HL-60/S4 treated with retinoic acid at 250 ng/mL for 4 days and 3 days (cell line): Measurements from ENCODE around the gene APBA1.
"Not testable (repeated sequence)": the region's sequence is repeated elsewhere in the genome, so short reads cannot be mapped to it uniquely, and the experiment has no call there.

Experiments
- in situ Hi-C: fragments of 300-500 bp; cut with MboI; formaldehyde crosslinking; loops from 2 replicates; pipeline ENCODE4 v1.7.0; 2022; ENCODE audit warnings: low sequenced_read_pairs

The APBA1 gene

DNA sequence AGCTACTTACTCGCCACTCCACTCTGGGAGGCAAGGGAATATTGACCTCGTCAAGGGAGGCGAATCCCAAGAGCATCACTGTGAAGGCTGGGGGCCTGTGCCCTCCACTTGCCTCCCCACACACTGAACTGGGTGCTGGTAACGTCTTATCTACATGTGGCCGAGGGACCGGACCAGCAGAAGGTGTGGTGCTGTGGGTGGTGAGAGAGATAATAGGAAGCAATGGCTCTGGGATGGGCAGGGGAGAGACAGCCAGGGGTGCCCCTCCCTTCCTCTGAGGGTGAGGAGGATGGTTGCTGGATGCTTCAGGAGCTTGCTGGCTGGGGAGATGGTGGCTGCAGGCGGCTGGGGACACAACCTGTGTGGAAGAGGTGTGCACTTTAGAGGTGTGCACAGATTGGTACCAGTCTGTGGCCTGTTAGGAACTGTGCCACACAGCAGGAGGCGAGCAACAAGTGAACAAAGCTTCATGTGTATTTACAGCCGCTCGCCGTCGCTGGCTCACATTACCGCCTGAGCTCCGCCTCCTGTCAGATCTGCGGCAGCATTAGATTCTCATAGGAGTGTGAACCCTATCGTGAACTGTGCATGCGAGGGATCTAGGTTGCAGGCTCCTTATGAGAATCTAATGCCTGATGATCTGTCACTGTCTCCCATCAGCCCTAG is 246.9 kb downstream of the APBA1 start:
- in situ Hi-C loops: loop anchor here (25.0 kb wide), 1 partner anchor 487 kb away; no protein-coding TSS in a partner anchor

DNA sequence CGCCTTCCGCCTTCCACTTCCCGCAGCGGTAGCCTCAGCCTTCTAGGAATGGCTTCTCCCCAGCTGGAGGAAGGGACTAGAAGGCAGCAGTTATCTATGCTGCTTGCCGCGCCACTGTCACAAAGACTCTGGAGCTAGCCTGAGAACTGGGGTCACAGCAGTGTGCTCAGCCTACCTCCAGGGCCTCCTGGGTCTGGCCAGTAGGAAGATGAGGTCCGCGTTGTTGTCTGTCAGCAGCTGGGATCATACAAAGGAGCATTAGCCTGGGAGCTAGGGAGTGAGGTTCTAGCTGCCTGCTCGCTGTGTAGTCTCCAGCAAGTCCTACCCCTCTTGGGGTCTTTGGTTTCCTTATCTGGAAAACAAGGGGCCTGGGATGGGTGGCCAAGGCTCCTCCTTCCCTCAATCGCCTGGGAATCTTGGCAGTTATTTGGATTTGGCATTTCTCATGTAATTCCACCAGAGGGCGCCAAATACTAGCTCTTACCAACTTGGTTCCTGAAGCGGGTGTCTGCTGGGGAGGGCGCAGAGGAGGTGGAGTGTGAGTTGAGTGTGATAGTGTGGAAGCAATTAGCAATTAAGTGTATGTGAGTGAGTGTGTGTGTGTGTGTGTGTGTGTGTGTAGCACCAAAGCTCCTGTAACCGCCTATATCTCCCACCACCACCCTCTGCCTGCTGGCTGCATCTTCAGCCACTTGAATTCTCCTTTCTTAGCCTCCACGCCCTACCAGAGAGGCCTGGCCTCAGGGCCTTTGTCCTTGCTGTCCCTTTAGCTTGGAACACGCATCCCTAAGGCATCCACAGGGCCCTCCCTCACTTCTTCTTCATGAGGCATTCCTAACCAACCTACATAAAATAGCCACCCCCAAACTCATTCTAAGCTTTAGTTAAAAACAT is 250.0 kb downstream of the APBA1 start:
- in situ Hi-C loops: no loop called here

DNA sequence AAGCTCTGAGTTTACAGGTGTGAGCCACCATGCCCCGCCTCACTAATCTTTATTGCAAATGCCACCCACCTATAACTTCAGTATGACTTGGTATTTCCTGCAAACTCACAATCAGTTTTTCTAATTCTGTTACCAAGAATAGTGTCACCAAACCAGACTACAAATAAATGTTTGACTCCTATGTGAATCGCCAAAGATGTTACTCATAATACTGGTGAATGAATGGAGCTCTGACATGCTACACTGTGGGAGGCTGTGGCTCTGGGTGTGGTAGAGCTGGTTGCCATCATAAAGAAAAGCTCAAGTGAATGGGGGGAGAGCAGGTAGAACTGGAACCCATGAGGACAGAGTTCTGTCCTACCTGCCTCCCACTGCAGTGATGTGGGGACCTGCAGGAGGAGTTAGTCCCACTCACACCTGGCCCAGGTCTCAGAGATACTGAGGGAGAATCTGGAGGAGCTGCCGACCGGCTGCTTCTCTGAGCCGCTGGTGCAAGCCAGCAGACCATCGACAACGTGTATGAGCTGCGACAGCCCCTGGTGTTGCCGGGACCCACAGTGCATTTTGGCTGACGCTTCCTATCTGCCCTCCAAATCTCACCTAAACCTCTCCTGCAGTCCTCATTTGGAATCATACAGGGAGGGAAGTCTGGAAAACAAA is 251.4 kb downstream of the APBA1 start:
- in situ Hi-C loops: no loop called here

DNA sequence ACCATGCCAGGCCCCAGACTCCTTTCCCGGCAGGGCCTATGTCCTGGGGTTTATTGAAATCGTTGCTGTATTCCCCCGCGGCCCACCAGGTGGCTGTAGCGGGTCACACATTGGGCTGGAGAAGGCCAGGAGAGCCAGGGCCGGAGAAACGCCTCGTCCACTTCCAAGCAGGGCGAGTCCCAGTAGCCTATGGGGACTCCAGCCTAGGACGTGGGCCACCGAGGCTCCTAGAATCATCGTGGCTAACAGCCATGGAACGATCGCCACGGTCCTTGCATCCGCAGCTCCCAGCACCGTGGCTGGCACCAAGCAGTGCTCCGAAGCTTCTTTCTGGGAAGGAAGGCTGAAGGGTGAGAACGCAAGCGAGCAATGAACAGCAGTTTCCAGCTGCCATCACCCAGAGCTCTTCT is 259.4 kb downstream of the APBA1 start:
- in situ Hi-C loops: no loop called here

DNA sequence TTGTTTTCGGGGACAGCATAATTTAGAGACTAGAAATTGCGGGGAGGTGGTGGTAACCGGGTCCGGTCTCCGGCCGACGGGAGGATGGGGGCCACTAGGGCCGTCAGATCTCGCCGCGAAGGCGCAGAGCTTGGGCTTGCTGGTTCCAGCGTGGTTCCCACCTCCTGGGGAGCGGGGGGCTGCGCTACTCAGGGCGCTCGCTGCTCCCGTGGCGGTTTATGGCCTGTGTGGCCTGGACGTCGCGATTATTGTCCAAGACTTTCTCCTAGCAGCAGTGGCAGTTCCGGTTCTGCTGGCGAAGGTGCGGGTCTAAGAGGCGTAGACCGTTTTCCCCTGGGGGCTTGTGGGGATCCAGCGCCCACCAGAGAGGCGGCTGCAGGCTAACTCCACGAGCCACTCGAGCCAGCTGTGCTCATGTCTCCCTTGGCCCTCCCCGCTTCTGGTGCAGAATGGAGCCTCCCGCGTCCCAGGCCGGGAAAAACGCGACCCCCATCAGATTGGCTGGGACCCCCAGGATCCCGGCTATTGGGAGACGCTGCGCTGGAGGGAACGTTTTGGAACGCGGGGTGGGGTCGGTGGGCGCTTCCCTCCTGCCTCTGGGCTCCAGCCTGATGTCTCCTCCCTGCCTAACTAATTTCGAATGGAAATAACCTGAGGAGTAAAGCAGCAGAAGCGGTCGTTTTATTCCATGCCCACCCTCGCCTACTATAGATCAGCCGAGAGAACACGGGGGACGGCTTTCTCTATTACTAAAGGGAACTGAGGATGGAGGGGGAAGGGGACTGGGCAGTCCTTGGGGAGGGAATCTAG is 260.0 kb downstream of the APBA1 start:
- in situ Hi-C loops: no loop called here

DNA sequence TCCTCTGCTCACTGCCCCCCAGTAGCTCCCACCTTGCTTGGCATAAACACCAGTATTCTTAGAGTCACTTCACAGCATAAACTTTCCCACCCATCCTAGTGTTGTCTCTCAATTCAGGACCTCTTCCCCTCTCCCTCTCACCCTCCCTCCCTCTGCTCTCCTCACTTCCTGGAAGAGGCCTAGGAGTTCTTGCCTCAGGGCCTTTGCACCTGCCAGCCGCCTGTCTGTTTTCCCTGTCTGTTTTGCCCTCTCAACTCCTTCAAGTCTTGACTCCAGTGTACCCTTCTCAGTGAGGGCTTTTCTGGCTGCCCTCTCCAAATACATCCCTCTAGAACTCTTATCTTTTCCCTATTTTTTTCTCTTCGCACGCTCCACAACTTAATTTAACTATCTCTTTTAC is 260.9 kb downstream of the APBA1 start:
- in situ Hi-C loops: no loop called here

DNA sequence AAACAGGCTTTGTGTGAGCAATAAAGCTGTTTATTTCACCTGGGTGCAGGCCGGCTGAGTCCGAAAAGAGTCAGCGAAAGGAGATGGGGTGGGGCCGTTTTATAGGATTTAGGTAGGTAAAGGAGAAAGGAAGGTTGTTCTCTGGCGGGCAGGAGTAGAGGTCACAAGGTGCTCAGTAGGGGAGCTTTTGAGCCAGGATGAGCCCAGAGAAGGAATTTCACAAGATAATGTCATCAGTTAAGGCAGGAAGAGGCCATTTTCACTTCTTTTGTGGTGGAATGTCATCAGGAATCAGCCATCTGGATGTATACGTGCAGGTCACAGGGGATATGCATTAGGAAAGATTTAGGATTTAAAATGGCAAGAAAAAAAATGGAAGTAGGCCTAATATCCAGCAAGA is 262.2 kb downstream of the APBA1 start:
- in situ Hi-C loops: not testable (repeated sequence)

DNA sequence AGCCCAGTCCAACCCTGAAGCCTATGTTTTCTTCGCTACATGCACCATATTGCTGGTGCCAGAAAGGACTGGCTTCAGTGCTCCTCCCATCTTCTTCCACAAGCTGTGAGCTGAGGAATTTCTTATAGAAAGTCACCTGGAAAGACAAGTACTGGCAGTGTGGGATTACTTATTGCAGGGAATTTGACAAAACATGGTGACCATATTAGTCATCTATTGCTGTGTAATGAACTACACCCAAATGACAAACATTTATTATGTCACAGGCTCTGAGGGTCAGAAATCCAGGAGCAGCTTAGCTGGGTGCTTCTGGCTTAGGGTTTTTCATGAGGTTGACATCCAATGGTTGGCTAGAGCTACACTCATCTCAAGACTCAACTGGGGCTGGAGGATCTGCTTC is 271.7 kb downstream of the APBA1 start:
- in situ Hi-C loops: no loop called here

DNA sequence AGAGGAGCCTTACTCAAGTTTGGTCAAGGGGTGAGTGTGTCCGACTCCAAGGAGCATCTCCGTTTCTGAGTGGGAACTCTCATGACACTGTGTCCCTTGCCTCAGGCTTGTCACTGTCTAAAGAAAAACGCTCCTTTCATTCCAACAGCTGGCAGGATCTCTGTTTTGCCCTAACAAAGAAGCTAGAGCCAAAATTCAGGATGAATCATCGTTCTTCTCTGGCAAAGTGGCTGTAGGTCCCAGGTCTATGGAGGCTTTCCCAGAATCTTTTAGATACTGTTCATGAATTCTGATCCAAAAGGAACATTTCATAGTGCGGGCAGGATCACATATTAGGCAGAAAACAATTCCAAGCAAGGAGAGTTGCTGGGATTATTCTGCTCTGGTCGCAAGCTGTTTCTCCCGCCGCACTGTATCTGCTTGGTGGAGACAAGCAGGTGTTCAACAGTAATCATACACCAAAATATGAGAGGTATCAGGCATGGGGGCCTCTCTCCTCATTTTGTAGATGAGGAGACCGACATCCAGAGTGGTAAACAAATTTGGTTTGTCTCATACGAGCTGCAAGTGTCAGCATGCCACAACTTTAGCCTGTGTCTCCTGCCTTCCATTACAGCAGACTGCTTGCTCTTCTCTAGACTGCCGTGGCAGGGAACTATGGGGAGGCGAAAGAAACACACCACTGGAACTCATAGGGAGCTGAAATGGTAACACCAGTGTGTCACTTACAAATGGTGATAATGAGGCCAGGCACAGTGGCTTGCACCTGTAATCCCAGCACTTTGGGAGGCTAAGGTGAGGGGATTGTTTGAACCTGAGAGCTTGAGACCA is 274.6 kb downstream of the APBA1 start:
- in situ Hi-C loops: no loop called here

DNA sequence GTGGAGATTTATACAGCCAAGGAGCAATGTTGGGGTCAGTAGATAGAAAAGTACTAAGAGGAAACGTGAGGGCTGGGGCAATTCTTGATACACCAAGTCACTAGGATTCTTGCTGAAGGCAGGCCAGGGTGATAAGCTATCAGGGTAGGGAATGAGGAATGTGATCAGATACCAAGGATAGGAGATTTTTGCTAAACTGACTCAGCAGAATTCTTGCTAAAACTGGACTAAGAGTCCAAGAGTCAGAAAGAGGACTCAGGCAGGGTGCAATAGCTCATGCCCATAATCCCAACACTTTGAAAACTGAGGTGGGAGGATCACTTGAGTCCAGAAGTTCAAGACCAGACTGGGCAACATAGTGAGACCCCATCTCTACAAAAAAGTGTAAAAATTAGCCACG is 275.4 kb downstream of the APBA1 start:
- in situ Hi-C loops: no loop called here

DNA sequence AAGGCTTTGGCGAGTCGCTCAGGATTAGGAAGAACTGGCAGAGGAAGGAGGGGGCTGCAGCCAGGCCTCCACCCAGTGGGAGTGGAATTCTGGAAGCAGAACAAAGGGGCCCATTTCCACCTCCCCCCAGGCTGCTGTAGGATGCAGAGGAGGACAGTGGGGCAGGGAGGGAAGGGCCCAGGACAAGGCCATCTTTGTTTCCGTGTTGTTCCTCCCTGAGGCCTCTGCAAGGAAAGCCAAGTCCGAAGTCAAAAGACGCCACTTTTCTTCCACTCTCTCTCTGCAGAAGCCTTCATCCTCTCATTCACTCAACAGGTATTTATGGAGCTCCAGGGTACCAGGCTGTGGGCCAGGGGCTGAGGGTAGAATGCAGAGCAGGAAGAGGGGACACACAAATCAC is 276.5 kb downstream of the APBA1 start:
- in situ Hi-C loops: no loop called here

DNA sequence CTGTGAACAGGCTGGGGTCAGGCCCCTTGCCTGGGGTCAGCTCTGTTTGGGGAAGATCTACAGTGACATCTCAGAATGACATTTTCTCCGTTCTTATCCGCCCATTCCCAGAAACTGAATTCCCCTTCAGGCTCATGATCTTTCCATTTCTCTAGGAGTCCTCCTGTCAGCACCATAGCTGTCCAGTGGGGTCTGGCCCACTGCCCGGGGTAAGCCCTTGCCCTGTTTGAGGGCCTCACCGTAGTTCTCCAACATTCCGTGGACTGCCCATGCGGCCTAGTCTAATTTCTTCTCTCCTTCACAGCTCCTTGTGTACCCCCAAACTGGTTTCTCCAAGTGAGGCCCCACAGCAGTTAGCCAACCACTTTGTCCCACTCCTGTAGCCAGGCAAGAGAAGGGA is 278.7 kb downstream of the APBA1 start:
- in situ Hi-C loops: no loop called here

DNA sequence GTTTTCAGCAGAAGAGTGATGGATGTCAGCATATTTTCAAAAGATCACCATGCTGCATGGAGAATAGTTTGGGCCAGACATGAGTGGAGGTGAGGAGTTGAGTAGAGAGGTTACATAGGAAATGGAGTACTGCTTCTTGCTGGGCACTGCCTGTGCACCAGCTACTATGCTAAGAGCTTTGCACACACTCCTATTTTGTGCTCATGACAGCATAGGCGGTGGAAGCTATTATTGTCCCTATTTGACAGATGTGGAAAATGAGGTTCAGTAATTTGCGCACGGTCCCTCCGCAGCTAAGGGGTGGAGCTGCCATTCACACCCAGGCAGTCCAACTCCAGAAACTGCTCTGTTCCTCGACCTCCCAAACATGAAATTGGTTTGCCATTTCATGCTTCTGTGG is 279.3 kb downstream of the APBA1 start:
- in situ Hi-C loops: no loop called here

DNA sequence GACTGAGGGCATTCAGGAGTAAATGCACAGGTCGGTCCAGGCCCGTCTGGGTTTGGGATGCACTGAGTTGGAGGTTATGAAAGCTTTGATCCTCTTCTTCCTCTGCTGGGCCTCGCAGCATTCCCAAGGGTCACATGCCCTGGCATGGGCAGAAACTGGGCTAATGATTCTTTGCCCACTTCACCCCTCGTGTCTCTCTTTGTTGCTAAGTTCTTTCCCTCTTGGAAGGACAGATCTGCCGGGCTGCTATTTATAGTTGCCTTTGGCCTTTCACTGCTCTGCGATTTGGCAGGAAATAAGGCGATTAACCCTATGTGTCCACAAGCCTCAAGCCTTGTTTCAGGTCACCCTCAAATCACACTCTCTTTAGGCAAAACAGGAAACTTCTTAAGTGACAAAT is 280.2 kb downstream of the APBA1 start:
- in situ Hi-C loops: no loop called here

DNA sequence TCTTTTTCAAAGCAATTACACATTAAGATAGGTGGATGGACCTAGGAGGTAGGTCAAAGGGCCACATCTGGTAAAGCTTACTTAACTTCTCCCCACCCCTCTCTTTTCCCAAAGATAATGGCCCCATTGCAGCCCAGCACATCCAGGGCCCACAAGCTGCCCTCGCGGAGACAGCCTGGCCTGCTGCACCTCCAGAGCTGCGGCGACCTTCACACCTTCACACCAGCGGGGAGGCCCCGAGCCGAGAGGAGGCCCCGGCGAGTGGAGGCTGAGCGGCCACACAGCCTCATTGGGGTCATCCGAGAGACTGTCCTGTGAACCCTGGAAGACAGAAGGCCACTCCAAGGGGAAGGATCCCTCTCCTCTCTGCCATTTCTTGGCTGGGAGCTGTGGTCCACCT is 280.7 kb downstream of the APBA1 start:
- in situ Hi-C loops: no loop called here

DNA sequence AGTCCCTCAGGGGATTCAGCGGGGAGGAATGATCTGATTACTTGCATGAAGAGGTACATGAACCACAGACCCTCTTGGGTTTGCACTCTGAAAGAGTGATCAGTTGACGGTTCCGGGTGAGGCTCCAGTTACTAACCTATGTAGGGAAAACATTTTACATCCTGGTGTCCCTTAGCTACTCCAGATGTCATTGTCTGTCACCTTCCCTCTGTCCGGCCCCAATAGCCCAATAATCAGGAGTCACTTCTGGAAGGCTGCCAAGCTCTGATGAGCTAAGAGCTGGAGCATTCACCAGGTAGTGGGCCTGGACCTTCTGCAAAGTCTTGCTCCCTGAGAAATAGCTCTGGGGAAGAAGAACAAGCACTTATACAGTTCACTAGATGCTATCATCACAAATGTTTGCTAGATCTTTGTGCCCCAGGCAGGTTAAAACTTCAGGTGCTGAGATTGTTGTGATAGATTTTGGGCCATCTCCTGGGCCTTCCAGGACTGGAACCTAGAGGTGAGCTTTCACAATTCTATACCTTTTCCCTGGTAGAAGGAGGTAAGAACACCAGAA is 282.7 kb downstream of the APBA1 start:
- in situ Hi-C loops: no loop called here

DNA sequence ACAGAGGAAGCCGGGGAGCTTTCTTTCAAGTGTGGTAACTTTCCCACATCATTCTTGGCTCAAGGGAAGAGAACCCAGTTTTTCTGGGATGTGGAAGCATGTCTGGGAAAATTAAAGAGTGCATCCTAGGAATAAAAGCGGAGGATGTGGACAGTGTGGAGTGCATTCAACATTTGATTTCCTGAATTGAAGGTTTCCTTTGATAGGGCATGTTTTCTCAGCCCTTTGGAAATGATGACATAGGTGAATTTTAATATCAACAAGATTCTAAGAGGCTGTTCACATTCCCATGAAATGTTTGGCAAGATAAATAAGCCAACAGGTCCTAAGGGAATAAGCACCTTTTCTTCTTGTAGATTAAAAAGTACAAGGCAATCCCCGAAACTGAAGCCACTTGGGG is 283.6 kb downstream of the APBA1 start:
- in situ Hi-C loops: no loop called here

DNA sequence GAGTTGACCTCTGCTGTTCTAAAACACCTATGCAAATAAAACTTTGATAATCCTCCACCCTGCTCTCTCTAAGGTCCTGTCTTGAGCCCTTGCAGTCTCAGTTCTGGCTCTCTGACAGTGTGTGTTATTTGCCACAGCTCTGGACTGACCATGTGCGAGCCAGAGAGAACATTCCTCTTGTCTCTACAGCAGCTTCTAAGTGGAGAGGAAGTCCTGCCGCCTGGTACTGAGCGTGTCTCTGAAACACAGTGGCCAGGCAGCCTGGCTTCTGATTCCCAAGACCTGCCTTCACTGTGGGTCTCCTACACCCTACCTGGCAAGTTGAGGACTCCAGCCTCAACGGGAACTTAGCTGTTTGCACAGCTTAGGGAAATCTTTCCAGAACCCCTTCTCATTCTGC is 285.5 kb downstream of the APBA1 start:
- in situ Hi-C loops: no loop called here

DNA sequence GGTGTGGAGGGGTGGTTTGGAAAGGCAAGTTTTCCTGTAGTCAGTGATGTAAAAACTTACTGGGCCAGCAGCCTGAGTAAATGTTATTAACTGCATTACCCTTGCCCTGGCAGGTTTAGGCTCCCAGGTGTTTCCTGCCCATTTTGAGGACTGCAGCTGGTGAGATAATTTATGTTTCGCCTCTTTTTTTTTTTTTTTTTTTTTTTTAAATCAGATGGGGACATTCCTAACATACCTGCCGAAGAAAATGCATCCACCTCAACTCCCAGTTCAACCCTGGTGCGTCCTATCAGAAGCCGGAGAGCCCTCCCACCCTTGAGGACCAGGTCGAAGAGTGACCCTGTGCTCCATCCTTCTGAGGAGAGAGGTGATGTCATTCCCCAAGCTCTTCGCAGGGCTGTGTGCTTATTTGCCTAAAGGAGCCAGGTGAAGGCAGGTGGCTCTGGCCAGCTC is 286.6 kb downstream of the APBA1 start:
- in situ Hi-C loops: no loop called here

DNA sequence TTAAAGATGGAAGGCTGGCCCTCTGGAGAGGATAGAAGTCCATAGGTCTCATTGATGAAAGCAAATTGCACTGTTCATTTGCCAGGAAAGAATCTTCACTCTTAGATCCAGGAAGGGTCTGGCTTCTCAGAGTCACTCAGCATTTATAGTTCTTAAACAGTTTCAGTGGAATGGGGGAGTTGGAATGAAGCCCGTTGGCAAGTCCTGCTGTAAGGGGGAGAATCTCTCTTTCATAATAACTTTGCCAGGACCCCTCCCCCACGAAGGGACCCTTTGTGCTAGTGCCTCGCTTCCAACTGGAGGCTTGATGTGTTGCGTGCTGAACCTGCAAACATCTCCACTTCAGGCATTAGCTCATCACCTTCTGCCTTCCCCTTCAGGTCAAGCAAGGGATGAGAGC is 290.0 kb downstream of the APBA1 start:
- in situ Hi-C loops: no loop called here
